H1 (cell line): ENCODE results near the gene TAPT1. TPM values are rescaled to one million over a fixed set of nuclear protein-coding genes. Genes with fewer than 3 reads are reported as not detected.
A peak's percentile ranks its signal among the peaks of the same experiment; 100 is the strongest.

Experiments
- CTCF ChIA-PET: fragments of 300-600 bp; sonication (Branson Sonifier 250); formaldehyde crosslinking; loops from one replicate; lab custom pipeline; 2021; ENCODE audit not compliant: partially characterized antibody; lab: Charles Lee
- POLR2A ChIA-PET: fragments of 300-600 bp; sonication (Branson Sonifier 250); formaldehyde crosslinking; loops from one replicate; lab custom pipeline; 2021; ENCODE audit warnings: inconsistent platforms; ENCODE audit not compliant: partially characterized antibody; lab: Charles Lee
- DNase-seq, 2 experiments: peaks; one replicate each; pipeline versions ENCODE4 v3.0.0 to v3.0.0-alpha.2; 2010 to 2022; ENCODE audit warnings: low spot score in 2 of 2, low read depth in 1 of 2, mixed read lengths in 1 of 2
- FAIRE-seq: peaks from 2 replicates; lab custom pipeline; 2011; peaks lifted over from hg19 to GRCh38; lab: Jason Lieb, UNC
- H2AFZ ChIP-seq: 2 replicates; pipeline ENCODE4 v1.8.1; 2012; ENCODE audit warnings: low read length, inconsistent platforms
- H2AK5ac ChIP-seq: 2 replicates; pipeline ENCODE4 v1.6.1; 2013; ENCODE audit warnings: low read depth, low read length
- H2BK120ac ChIP-seq: replicated peaks from 2 replicates; pipeline ENCODE3; 2013; ENCODE audit warnings: low read depth, low read length, inconsistent platforms
- H2BK12ac ChIP-seq: 2 replicates; pipeline ENCODE4 v1.6.1; 2013; ENCODE audit warnings: low read depth, low read length
- H2BK15ac ChIP-seq: 2 replicates; pipeline ENCODE4 v1.6.1; 2013; ENCODE audit warnings: low read length
- H2BK20ac ChIP-seq: 2 replicates; pipeline ENCODE4 v1.6.1; 2013; ENCODE audit warnings: low read length
- H2BK5ac ChIP-seq: 2 replicates; pipeline ENCODE4 v1.6.1; 2013; ENCODE audit warnings: low read depth, low read length
- H3K14ac ChIP-seq: 2 replicates; pipeline ENCODE4 v1.6.1; 2013; ENCODE audit warnings: inconsistent platforms; ENCODE audit not compliant: insufficient read length
- H3K18ac ChIP-seq: 2 replicates; pipeline ENCODE4 v1.6.1; 2013; ENCODE audit warnings: low read length; ENCODE audit errors: extremely low read depth
- H3K23ac ChIP-seq: 2 replicates; pipeline ENCODE4 v1.6.1; 2013; ENCODE audit warnings: inconsistent platforms; ENCODE audit not compliant: insufficient read length
- H3K23me2 ChIP-seq: 2 replicates; pipeline ENCODE4 v1.6.1; 2013; ENCODE audit warnings: low read depth, low read length
- H3K27ac ChIP-seq: 2 replicates; pipeline ENCODE4 v1.6.1; 2011; ENCODE audit warnings: low read depth, low read length, inconsistent platforms
- H3K27me3 ChIP-seq, 4 experiments: replicated peaks in 1 of 4; 1 replicate in 1 of 4; 2 replicates in 3 of 4; pipeline versions ENCODE4 v1.6.1 to v1.8.1; 2011 to 2013; ENCODE audit warnings: low read length in 3 of 4, mild to moderate bottlenecking in 3 of 4, inconsistent platforms in 2 of 4, mixed read lengths in 2 of 4, moderate library complexity in 1 of 4; ENCODE audit not compliant: control insufficient read depth in 3 of 4, insufficient read depth in 3 of 4; ENCODE audit errors: extremely low read depth in 1 of 4
- H3K36me3 ChIP-seq, 4 experiments: 2 replicates each; pipeline versions ENCODE4 v1.6.1 to v1.8.1; 2011 to 2013; ENCODE audit warnings: mild to moderate bottlenecking in 4 of 4, low read length in 3 of 4, moderate library complexity in 2 of 4, control low read depth in 1 of 4, inconsistent platforms in 1 of 4; ENCODE audit not compliant: insufficient read depth in 4 of 4, control insufficient read depth in 2 of 4
- H3K4ac ChIP-seq: replicated peaks from 2 replicates; pipeline ENCODE3; 2013; ENCODE audit warnings: low read length, low read depth, mixed read lengths, inconsistent platforms; ENCODE audit not compliant: insufficient read length
- H3K4me1 ChIP-seq, 4 experiments: replicated peaks in 1 of 4; 1 replicate in 1 of 4; 2 replicates in 3 of 4; pipeline versions ENCODE4 v1.6.1 to v1.8.1; 2011 to 2013; ENCODE audit warnings: low read length in 3 of 4, inconsistent platforms in 2 of 4, mixed read lengths in 1 of 4; ENCODE audit not compliant: insufficient read depth in 4 of 4, control insufficient read depth in 3 of 4
- H3K4me2 ChIP-seq, 2 experiments: 2 replicates each; pipeline versions ENCODE4 v1.6.1 to v1.8.1; 2011 to 2013; ENCODE audit warnings: low read depth in 2 of 2, low read length in 2 of 2, control low read depth in 1 of 2, inconsistent platforms in 1 of 2, mild to moderate bottlenecking in 1 of 2; ENCODE audit not compliant: insufficient read depth in 1 of 2
- H3K4me3 ChIP-seq, 4 experiments: fragments of 200-600, 300-600 bp in 1 of 4; sonication (generic), shearing (Covaris generic), sonication (Bioruptor Twin) in 1 of 4; 2 replicates each; pipeline versions ENCODE4 v1.5.1 to v1.8.1; 2011 to 2016; ENCODE audit warnings: low read length in 4 of 4, low read depth in 3 of 4, control low read depth in 2 of 4, inconsistent platforms in 2 of 4, mild to moderate bottlenecking in 2 of 4, mixed read lengths in 1 of 4, moderate library complexity in 1 of 4; ENCODE audit not compliant: insufficient read depth in 2 of 4; ENCODE audit errors: extremely low read depth in 1 of 4
- H3K56ac ChIP-seq: replicated peaks from 2 replicates; pipeline ENCODE3; 2013; ENCODE audit warnings: low read depth, mild to moderate bottlenecking, mixed read lengths, low read length, inconsistent platforms; ENCODE audit not compliant: insufficient read length
- H3K79me1 ChIP-seq: 2 replicates; pipeline ENCODE4 v1.6.1; 2013; ENCODE audit warnings: low read depth, low read length, control low read depth
- H3K79me2 ChIP-seq, 2 experiments: 2 replicates each; pipeline versions ENCODE4 v1.6.1 to v1.8.1; 2012 to 2013; ENCODE audit warnings: low read length in 2 of 2, mild to moderate bottlenecking in 2 of 2, inconsistent platforms in 1 of 2; ENCODE audit not compliant: insufficient read depth in 2 of 2, control insufficient read depth in 1 of 2
- H3K9ac ChIP-seq, 4 experiments: replicated peaks in 1 of 4; 1 replicate in 1 of 4; 2 replicates in 3 of 4; pipeline versions ENCODE4 v1.6.1 to v1.8.1; 2011 to 2013; ENCODE audit warnings: low read depth in 3 of 4, low read length in 3 of 4, control low read depth in 2 of 4, mild to moderate bottlenecking in 2 of 4, moderate library complexity in 2 of 4, inconsistent platforms in 1 of 4; ENCODE audit errors: extremely low read depth in 1 of 4
- H3K9me3 ChIP-seq, 2 experiments: 2 replicates each; pipeline versions ENCODE4 v1.6.1 to v1.8.1; 2012 to 2013; ENCODE audit warnings: mild to moderate bottlenecking in 2 of 2, moderate library complexity in 2 of 2, control low read depth in 1 of 2, inconsistent platforms in 1 of 2, low read depth in 1 of 2, low read length in 1 of 2, mixed read lengths in 1 of 2; ENCODE audit not compliant: insufficient read depth in 2 of 2
- H4K20me1 ChIP-seq, 2 experiments: replicated peaks in 1 of 2; 2 replicates each; pipeline versions ENCODE3 to v1.8.1; 2011 to 2013; ENCODE audit warnings: inconsistent platforms in 2 of 2, low read length in 2 of 2, mild to moderate bottlenecking in 1 of 2; ENCODE audit not compliant: insufficient read depth in 2 of 2, control insufficient read depth in 1 of 2
- H4K5ac ChIP-seq: 2 replicates; pipeline ENCODE4 v1.6.1; 2013; ENCODE audit warnings: low read length, low read depth, mixed read lengths, inconsistent platforms; ENCODE audit not compliant: insufficient read length
- H4K8ac ChIP-seq: 2 replicates; pipeline ENCODE4 v1.8.0; 2013; ENCODE audit warnings: mild to moderate bottlenecking, moderate library complexity, low read length, inconsistent platforms; ENCODE audit not compliant: insufficient read depth; ENCODE audit errors: extremely low read depth
- H4K91ac ChIP-seq: replicated peaks from 2 replicates; pipeline ENCODE3; 2013; ENCODE audit warnings: low read length, mixed read lengths, inconsistent platforms; ENCODE audit not compliant: insufficient read length
- CTCF ChIP-seq, 3 experiments: IDR thresholded peaks; 1 replicate in 2 of 3; 2 replicates in 1 of 3; pipeline versions ENCODE4 v1.5.1 to v1.6.1; 2011; ENCODE audit warnings: low read length in 3 of 3, mild to moderate bottlenecking in 3 of 3, inconsistent platforms in 2 of 3, low read depth in 1 of 3, moderate library complexity in 1 of 3; ENCODE audit not compliant: insufficient read depth in 1 of 3; ENCODE audit errors: control extremely low read depth in 1 of 3
- MAX ChIP-seq: IDR thresholded peaks from 2 replicates; pipeline ENCODE4 v1.6.1; 2012; ENCODE audit warnings: inconsistent platforms
- RAD21 ChIP-seq, 2 experiments: IDR thresholded peaks in 1 of 2; conservative IDR thresholded peaks in 1 of 2; 2 replicates each; pipeline ENCODE4 v1.6.1; 2011; ENCODE audit warnings: low read depth in 2 of 2, low read length in 2 of 2, improper control_type of control experiment in 1 of 2, inconsistent platforms in 1 of 2, mild to moderate bottlenecking in 1 of 2, moderate library complexity in 1 of 2
- WGBS, 2 experiments: shearing (Covaris generic) in 1 of 2; methylation state at CpG; one replicate each; pipeline versions ENCODE4 v1.1.6 to v1.1.7; 2013 to 2015; ENCODE audit warnings: low lambda C conversion rate in 2 of 2, mixed read lengths in 2 of 2, inconsistent platforms in 1 of 2, low coverage in 1 of 2, missing lambda C conversion rate in 1 of 2; ENCODE audit not compliant: insufficient replicate concordance in 2 of 2, insufficient coverage in 1 of 2, insufficient read length in 1 of 2; ENCODE audit errors: extremely low coverage in 1 of 2, missing lambda C conversion rate in 1 of 2; 5-methylcytosine and 5-hydroxymethylcytosine counted together
- polyA plus RNA-seq, 7 experiments: library from polyadenylated mRNA; depleted of rRNA in 3 of 7; stranded (reverse) in 5 of 7; unstranded in 2 of 7; fragments of >200 nt in 5 of 7; fragments of 200-250 nt in 2 of 7; gene quantifications; 1 replicate in 5 of 7; 2 replicates in 1 of 7; 4 replicates in 1 of 7; pipeline versions ENCODE4 v1.2.1 to v1.2.3, GENCODE V29; 2011 to 2013; ENCODE audit warnings: missing spikeins in 2 of 7, mixed read lengths in 2 of 7
- total RNA-seq: library from RNA; stranded (reverse); fragmentation: NEBNext Ultra II Directional; extraction: Animal tissue kit (Norgen Biotek cat#: 25700); gene quantifications from 2 replicates; pipeline ENCODE4 v1.2.1, GENCODE V29; 2021

Gene TAPT1
- total and polyA plus RNA-seq, 2 of the 8 experiments (the other 6 are each of a cell fraction or from before 2014, with no cell fraction given) = 4.2 to 15.3 TPM

DNA sequence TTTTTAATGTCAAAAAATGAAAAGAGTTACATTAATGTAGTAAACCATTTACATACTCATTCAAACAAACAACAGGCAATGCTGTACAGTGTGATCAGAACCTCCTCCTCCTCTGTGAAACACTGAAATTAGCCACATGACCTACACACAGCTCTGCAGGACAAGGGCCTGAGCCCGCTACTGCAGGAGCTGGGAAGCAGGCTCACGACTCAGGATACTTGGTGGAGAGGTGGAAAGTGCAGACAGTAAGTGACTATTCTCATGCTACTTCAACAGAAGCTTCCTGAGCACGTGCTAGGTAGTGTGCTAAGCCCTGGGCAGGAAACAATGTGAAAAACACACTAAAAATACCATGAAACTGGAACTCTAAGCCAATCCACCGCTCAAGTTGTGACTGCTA, 56.8 kb downstream of the TAPT1 start:
- no peak overlapping the region; the same call in 1 of the 2 replicates for H3K27ac ChIP-seq

More for the DNA sequence above, 56.8 kb downstream of the TAPT1 start:
- H3K23ac ChIP-seq = no peak overlapping the region
- no peak overlapping the region for H2BK120ac ChIP-seq
- no peak overlapping the region for H3K9ac ChIP-seq
- H2AFZ ChIP-seq = no peak overlapping the region
- H3K14ac ChIP-seq = no peak overlapping the region
- H4K91ac ChIP-seq = no peak overlapping the region
- H3K9me3 ChIP-seq = no peaks in the 10 kb centered on the region
- DNase-seq (no peak), FAIRE-seq (no peak)
- H4K20me1 ChIP-seq = no peaks in the 10 kb centered on the region
- H4K8ac ChIP-seq = no peak overlapping the region
- no peak overlapping the region for H2BK20ac ChIP-seq
- no peak overlapping the region for H4K5ac ChIP-seq
- H2AK5ac ChIP-seq = no peak overlapping the region
- WGBS, 2 experiments = 82% methylated on average over 4 of the region's 4 CpGs; no CpG with 5 or more reads in 1 of the 2 experiments
- no peaks in the 10 kb centered on the region for H3K79me1 ChIP-seq
- H3K23me2 ChIP-seq = no peaks in the 10 kb centered on the region
- no peaks in the 10 kb centered on the region for H3K27me3 ChIP-seq
- POLR2A ChIA-PET = no interaction called here
- no peak overlapping the region for H2BK15ac ChIP-seq
- no peak overlapping the region for H3K4me3 ChIP-seq
- no peak overlapping the region for H3K4ac ChIP-seq
- H3K79me2 ChIP-seq = no peaks in the 10 kb centered on the region
- peak overlapping the region; percentile 55; the same call in 1 of the 2 replicates for H2BK12ac ChIP-seq
- peaks cover 0 to 8% (median under 1%) of the 10 kb centered on the region in 4 experiments; a peak in 4 of 8 replicates for H3K36me3 ChIP-seq
- no peak overlapping the region for H3K18ac ChIP-seq
- H3K56ac ChIP-seq = no peak overlapping the region
- H3K4me2 ChIP-seq = no peak overlapping the region
- TF ChIP-seq CTCF (IDR thresholded peaks at IDR 0.05; ENCODE audit: control extremely low read depth in 1 of 3, insufficient read depth in 1 of 3, low read depth in 1 of 3, low read length in 3 of 3) = no peak
- no peak for TF ChIP-seq RAD21 (IDR thresholded peaks at IDR 0.05 in 1 of 2, conservative IDR thresholded peaks at IDR 0.05 in 1 of 2; ENCODE audit: low read depth in 2 of 2, low read length in 2 of 2)
- 0 out of 2 replicates have a peak, but pooled peaks have one; percentile 14 for TF ChIP-seq MAX
- TF ChIP-seq, all 59 proteins: peak for 1
- no peak overlapping the region for H2BK5ac ChIP-seq
- CTCF ChIA-PET = interaction anchor here (1.2 to 1.5 kb wide), 2 partner anchors 27 to 36 kb away, joined by 4 to 6 read pairs; no protein-coding TSS in a partner anchor
- peaks cover 0 to 8% (median 2%) of the 10 kb centered on the region in 4 experiments; a peak in 3 of 7 replicates for H3K4me1 ChIP-seq
